GM12878 (cell line): Measurements from ENCODE around the gene PASK. TPM values are rescaled to one million over a fixed set of nuclear protein-coding genes. Genes with fewer than 3 reads are reported as not detected.

Experiments
- EP300 ChIP-seq, 2 experiments: fragments of 150-350 bp in 1 of 2; IDR thresholded peaks; 2 replicates each; pipeline ENCODE4 v1.6.1; 2011 to 2012; ENCODE audit warnings: low read depth in 2 of 2, low read length in 2 of 2, borderline replicate concordance in 1 of 2, improper control_type of control experiment in 1 of 2, inconsistent platforms in 1 of 2; ENCODE audit not compliant: control insufficient read depth in 1 of 2
- ETV6 ChIP-seq, 2 experiments: fragments of 450-650 bp in 1 of 2; IDR thresholded peaks in 1 of 2; conservative IDR thresholded peaks in 1 of 2; 2 replicates each; pipeline ENCODE4 v1.6.1; 2014; ENCODE audit warnings: antibody characterized with exemption in 1 of 2, borderline replicate concordance in 1 of 2, low read depth in 1 of 2, mild to moderate bottlenecking in 1 of 2, moderate library complexity in 1 of 2
- GABPA ChIP-seq: IDR thresholded peaks from 2 replicates; pipeline ENCODE4 v1.6.1; 2014; ENCODE audit warnings: antibody characterized with exemption, low read depth, mild to moderate bottlenecking, inconsistent platforms
- NFIC ChIP-seq: IDR thresholded peaks from 2 replicates; pipeline ENCODE4 v1.6.1; 2012; ENCODE audit warnings: low read depth, mild to moderate bottlenecking, inconsistent platforms, low read length, moderate library complexity
- NFXL1 ChIP-seq: fragments of 450-650 bp; IDR thresholded peaks from 2 replicates; pipeline ENCODE4 v1.6.1; 2017; ENCODE audit warnings: antibody characterized with exemption, mild to moderate bottlenecking, borderline replicate concordance
- POLR2AphosphoS2 ChIP-seq: IDR thresholded peaks from 2 replicates; pipeline ENCODE4 v1.6.1; 2011; ENCODE audit warnings: low read depth, mild to moderate bottlenecking, low read length, improper control_type of control experiment, moderate library complexity
- POLR2AphosphoS5 ChIP-seq: IDR thresholded peaks from 2 replicates; pipeline ENCODE4 v1.6.1; 2011; ENCODE audit warnings: mild to moderate bottlenecking, low read length, inconsistent platforms
- SIX5 ChIP-seq: IDR thresholded peaks from 2 replicates; pipeline ENCODE4 v1.6.1; 2011; ENCODE audit warnings: mild to moderate bottlenecking, low read depth, low read length, moderate library complexity; ENCODE audit not compliant: severe bottlenecking
- ZZZ3 ChIP-seq: IDR thresholded peaks from 2 replicates; pipeline ENCODE4 v1.6.1; 2011; ENCODE audit warnings: low read depth; ENCODE audit not compliant: control insufficient read depth, insufficient read length
- polyA plus RNA-seq, 11 experiments: library from polyadenylated mRNA; depleted of rRNA in 4 of 11; unstranded in 6 of 11; stranded (reverse) in 5 of 11; fragments of >200 nt; fragmentation: Nextera tagmentation in 4 of 11; fragmentation: Illumina TruSeq in 1 of 11; extraction: Ambion mirVana in 4 of 11; extraction: Trizol in 1 of 11; gene quantifications; 1 replicate in 1 of 11; 2 replicates in 10 of 11; pipeline versions ENCODE4 v1.2.1 to v1.2.3, GENCODE V29; 2011 to 2016; ENCODE audit warnings: inconsistent platforms in 2 of 11, missing spikeins in 2 of 11, low read depth in 1 of 11
- total RNA-seq, 4 experiments: library from RNA; depleted of rRNA in 3 of 4; stranded (reverse); fragments of >200 nt in 3 of 4; fragmentation: Illumina TruSeq in 1 of 4; extraction: Trizol in 1 of 4; gene quantifications; 2 replicates each; pipeline versions ENCODE4 v1.2.1 to v1.2.3, GENCODE V29; 2013 to 2021
- TF ChIP-seq, protein P1 (sequence below): IDR thresholded peaks from 2 replicates; pipeline ENCODE4 v1.6.1; 2012; ENCODE audit warnings: mild to moderate bottlenecking, low read depth, low read length
- TF ChIP-seq, protein P2 (sequence below): fragments of 450-650 bp; IDR thresholded peaks from 2 replicates; pipeline ENCODE4 v1.6.1; 2016; ENCODE audit warnings: mild to moderate bottlenecking, moderate library complexity, borderline replicate concordance
- TF ChIP-seq, protein P3 (sequence below): fragments of 450-650 bp; IDR thresholded peaks from 2 replicates; pipeline ENCODE4 v1.6.1; 2017; ENCODE audit warnings: mild to moderate bottlenecking, low read depth, inconsistent platforms; ENCODE audit not compliant: poor library complexity, severe bottlenecking
- TF ChIP-seq, protein P4 (sequence below): fragments of 450-650 bp; IDR thresholded peaks from 2 replicates; pipeline ENCODE4 v1.6.1; 2016; ENCODE audit warnings: mild to moderate bottlenecking

The PASK gene
- total and polyA plus RNA-seq, 10 of the 15 experiments (the other 5 are each of a cell fraction or from before 2014, with no cell fraction given), result 9.6 to 62.2 (median 28.5) TPM

DNA sequence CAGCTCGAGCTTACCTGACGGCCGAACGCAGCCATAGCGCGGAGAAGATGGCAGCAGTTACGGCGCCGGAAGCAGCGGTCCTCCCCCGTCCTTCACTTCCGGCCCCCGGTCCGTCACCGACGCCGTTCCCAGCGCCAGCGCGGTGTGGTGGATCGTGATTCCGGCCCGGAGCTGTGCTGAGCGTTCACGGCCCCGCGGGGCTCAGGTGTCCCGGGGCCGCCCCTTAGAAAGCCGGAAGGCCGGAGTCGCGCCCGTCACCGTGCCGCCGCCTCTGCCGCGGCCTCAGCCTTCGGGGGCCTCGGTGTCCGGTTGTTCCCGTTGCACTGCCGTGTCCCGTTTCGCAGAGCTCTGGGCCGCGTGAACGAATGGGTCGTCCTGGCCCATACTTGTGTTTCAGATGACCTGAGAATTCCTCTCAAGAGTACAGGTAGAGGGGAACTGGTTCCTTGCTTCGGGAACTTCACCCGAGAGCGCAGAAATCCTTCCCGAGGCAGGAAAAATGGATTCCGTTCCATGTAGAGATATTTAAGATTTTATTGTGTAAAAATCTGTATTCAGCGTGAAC is 47.0 kb downstream of the PASK start, which contains the start of gene MTERF4 (continued):
- TF ChIP-seq EP300 (IDR thresholded peaks at IDR 0.05; ENCODE audit: borderline replicate concordance in 1 of 2, control insufficient read depth in 1 of 2, low read depth in 2 of 2, low read length in 2 of 2) (peak; percentile 41 to 56; a peak in 1 of 4 replicates), ZZZ3 (no peak), GABPA (peak; percentile 99), NFXL1 (no peak), NFIC (peak; percentile 16; the same call in 1 of the 2 replicates), ETV6 (conservative IDR thresholded peaks at IDR 0.05 in 1 of 2, IDR thresholded peaks at IDR 0.05 in 1 of 2; ENCODE audit: borderline replicate concordance in 1 of 2, low read depth in 1 of 2) (peak in 1 of 2 experiments; percentile 46; a peak in 1 of 4 replicates), POLR2AphosphoS5 (peak; percentile 90; the same call in 1 of the 2 replicates), POLR2AphosphoS2 (peak; percentile 93), SIX5 (peak; percentile 76)
- TF ChIP-seq, protein P1, sequence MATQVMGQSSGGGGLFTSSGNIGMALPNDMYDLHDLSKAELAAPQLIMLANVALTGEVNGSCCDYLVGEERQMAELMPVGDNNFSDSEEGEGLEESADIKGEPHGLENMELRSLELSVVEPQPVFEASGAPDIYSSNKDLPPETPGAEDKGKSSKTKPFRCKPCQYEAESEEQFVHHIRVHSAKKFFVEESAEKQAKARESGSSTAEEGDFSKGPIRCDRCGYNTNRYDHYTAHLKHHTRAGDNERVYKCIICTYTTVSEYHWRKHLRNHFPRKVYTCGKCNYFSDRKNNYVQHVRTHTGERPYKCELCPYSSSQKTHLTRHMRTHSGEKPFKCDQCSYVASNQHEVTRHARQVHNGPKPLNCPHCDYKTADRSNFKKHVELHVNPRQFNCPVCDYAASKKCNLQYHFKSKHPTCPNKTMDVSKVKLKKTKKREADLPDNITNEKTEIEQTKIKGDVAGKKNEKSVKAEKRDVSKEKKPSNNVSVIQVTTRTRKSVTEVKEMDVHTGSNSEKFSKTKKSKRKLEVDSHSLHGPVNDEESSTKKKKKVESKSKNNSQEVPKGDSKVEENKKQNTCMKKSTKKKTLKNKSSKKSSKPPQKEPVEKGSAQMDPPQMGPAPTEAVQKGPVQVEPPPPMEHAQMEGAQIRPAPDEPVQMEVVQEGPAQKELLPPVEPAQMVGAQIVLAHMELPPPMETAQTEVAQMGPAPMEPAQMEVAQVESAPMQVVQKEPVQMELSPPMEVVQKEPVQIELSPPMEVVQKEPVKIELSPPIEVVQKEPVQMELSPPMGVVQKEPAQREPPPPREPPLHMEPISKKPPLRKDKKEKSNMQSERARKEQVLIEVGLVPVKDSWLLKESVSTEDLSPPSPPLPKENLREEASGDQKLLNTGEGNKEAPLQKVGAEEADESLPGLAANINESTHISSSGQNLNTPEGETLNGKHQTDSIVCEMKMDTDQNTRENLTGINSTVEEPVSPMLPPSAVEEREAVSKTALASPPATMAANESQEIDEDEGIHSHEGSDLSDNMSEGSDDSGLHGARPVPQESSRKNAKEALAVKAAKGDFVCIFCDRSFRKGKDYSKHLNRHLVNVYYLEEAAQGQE, result no peak
- TF ChIP-seq, protein P2, sequence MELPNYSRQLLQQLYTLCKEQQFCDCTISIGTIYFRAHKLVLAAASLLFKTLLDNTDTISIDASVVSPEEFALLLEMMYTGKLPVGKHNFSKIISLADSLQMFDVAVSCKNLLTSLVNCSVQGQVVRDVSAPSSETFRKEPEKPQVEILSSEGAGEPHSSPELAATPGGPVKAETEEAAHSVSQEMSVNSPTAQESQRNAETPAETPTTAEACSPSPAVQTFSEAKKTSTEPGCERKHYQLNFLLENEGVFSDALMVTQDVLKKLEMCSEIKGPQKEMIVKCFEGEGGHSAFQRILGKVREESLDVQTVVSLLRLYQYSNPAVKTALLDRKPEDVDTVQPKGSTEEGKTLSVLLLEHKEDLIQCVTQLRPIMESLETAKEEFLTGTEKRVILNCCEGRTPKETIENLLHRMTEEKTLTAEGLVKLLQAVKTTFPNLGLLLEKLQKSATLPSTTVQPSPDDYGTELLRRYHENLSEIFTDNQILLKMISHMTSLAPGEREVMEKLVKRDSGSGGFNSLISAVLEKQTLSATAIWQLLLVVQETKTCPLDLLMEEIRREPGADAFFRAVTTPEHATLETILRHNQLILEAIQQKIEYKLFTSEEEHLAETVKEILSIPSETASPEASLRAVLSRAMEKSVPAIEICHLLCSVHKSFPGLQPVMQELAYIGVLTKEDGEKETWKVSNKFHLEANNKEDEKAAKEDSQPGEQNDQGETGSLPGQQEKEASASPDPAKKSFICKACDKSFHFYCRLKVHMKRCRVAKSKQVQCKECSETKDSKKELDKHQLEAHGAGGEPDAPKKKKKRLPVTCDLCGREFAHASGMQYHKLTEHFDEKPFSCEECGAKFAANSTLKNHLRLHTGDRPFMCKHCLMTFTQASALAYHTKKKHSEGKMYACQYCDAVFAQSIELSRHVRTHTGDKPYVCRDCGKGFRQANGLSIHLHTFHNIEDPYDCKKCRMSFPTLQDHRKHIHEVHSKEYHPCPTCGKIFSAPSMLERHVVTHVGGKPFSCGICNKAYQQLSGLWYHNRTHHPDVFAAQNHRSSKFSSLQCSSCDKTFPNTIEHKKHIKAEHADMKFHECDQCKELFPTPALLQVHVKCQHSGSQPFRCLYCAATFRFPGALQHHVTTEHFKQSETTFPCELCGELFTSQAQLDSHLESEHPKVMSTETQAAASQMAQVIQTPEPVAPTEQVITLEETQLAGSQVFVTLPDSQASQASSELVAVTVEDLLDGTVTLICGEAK, result peak; percentile 99
- TF ChIP-seq, protein P3, sequence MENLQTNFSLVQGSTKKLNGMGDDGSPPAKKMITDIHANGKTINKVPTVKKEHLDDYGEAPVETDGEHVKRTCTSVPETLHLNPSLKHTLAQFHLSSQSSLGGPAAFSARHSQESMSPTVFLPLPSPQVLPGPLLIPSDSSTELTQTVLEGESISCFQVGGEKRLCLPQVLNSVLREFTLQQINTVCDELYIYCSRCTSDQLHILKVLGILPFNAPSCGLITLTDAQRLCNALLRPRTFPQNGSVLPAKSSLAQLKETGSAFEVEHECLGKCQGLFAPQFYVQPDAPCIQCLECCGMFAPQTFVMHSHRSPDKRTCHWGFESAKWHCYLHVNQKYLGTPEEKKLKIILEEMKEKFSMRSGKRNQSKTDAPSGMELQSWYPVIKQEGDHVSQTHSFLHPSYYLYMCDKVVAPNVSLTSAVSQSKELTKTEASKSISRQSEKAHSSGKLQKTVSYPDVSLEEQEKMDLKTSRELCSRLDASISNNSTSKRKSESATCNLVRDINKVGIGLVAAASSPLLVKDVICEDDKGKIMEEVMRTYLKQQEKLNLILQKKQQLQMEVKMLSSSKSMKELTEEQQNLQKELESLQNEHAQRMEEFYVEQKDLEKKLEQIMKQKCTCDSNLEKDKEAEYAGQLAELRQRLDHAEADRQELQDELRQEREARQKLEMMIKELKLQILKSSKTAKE, result peak; percentile 17
- TF ChIP-seq, protein P4, sequence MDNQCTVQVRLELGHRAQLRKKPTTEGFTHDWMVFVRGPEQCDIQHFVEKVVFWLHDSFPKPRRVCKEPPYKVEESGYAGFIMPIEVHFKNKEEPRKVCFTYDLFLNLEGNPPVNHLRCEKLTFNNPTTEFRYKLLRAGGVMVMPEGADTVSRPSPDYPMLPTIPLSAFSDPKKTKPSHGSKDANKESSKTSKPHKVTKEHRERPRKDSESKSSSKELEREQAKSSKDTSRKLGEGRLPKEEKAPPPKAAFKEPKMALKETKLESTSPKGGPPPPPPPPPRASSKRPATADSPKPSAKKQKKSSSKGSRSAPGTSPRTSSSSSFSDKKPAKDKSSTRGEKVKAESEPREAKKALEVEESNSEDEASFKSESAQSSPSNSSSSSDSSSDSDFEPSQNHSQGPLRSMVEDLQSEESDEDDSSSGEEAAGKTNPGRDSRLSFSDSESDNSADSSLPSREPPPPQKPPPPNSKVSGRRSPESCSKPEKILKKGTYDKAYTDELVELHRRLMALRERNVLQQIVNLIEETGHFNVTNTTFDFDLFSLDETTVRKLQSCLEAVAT, result no peak
